HG02571 (cell line): ENCODE results near the gene KDSR.
"Not testable (repeated sequence)": the region's sequence is repeated elsewhere in the genome, so short reads cannot be mapped to it uniquely, and the experiment has no call there.

Experiments used
- ATAC-seq: cut with Tn5 transposase; IDR thresholded peaks from one replicate; pipeline ENCODE4 v1.9.1; 2021; ENCODE audit warnings: mild to moderate bottlenecking, moderate library complexity; ENCODE audit not compliant: unreplicated experiment

Gene KDSR

GRCh38 chr18:63366213-63367052 is 573 bp downstream of the KDSR start:
- peak; percentile 33 for ATAC-seq

GRCh38 chr18:63365876-63366212 is 1.2 kb downstream of the KDSR start:
- no peak for ATAC-seq

GRCh38 chr18:63363951-63364350 is 3.1 kb downstream of the KDSR start:
- ATAC-seq: no peak

- ATAC-seq: not testable (repeated sequence)
Measured at GRCh38 chr18:63363420-63363819, 3.6 kb downstream of the KDSR start.

GRCh38 chr18:63356272-63356896 is 10.6 kb downstream of the KDSR start:
- ATAC-seq: no peak

GRCh38 chr18:63350230-63350629 is 16.8 kb downstream of the KDSR start:
- no peak for ATAC-seq

- no peak for ATAC-seq
Measured at GRCh38 chr18:63348508-63349136, 18.4 kb downstream of the KDSR start.

- no peak for ATAC-seq
Measured at GRCh38 chr18:63346480-63347183, 20.4 kb downstream of the KDSR start.

GRCh38 chr18:63346031-63346430 is 21.0 kb downstream of the KDSR start:
- ATAC-seq: no peak

- ATAC-seq: no peak
Measured at GRCh38 chr18:63344918-63345317, 22.1 kb downstream of the KDSR start.

- no peak for ATAC-seq
Measured at GRCh38 chr18:63344263-63344662, 22.7 kb downstream of the KDSR start.

GRCh38 chr18:63342206-63342605 is 24.8 kb downstream of the KDSR start:
- ATAC-seq: no peak

- no peak for ATAC-seq
Measured at GRCh38 chr18:63339920-63340484, 27.0 kb downstream of the KDSR start.

GRCh38 chr18:63336366-63337099 is 30.5 kb downstream of the KDSR start:
- ATAC-seq: no peak

- no peak for ATAC-seq
Measured at GRCh38 chr18:63331105-63331504, 35.9 kb downstream of the KDSR start.

- no peak for ATAC-seq
Measured at GRCh38 chr18:63329431-63330145, 37.4 kb downstream of the KDSR start.

GRCh38 chr18:63326011-63326410 is 41.0 kb downstream of the KDSR start:
- no peak for ATAC-seq

- ATAC-seq: no peak
Measured at GRCh38 chr18:63325086-63325686, 41.8 kb downstream of the KDSR start.

- no peak for ATAC-seq
Measured at GRCh38 chr18:63322908-63323634, 43.9 kb downstream of the KDSR start.
